Activated CD8-positive, alpha-beta memory T cell treated with anti-CD3 and anti-CD28 coated beads for 4 hours (primary cell): ENCODE measurements around the gene RAN.
"Not testable (repeated sequence)": the region's sequence is repeated elsewhere in the genome, so short reads cannot be mapped to it uniquely, and the experiment has no call there.

Source experiments
- DNase-seq, 2 donors: peaks; one replicate each; pipeline ENCODE4 v3.0.0-alpha.2; 2020; ENCODE audit warnings: low read depth in 2 of 2

RAN gene

DNA sequence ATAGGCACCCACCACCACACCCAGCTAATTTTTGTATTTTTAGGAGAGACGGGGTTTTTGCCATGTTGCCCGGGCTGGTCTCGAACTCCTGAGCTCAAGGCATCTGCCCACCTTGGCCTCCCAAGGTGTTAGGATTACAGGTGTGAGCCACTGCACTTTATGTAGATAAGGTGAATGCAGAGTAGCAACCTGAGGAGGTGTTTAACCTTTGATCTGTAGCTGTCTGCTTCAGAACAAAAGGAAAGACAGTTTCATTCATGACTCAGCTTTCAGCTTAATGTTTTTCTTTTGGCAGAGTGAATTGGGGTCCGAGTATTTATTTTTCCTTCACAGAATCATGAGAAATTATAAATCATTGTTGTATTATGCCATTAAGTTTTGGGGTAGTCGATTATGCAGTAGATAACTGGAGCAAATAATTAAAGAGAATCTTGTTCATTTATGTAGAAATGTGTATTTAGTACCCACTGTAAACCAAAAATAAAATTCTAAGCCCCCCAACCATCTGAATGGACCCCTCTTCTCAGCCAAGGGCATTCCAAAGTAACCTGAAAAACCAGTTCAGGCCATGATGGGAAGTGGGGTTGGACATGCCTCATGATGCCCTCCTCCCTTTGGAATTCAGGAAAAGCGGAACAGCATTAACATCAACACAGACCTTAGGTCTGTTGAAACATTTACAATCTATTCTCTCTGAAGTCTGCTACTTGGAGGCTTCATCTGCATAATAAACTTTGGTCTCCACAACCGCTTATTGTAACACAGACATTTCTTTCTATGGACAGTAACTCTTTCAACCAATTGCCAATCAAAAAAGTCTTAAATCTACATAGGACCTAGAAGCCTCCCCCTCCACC, 22.1 kb upstream of the RAN start:
- DNase-seq = no peak

DNA sequence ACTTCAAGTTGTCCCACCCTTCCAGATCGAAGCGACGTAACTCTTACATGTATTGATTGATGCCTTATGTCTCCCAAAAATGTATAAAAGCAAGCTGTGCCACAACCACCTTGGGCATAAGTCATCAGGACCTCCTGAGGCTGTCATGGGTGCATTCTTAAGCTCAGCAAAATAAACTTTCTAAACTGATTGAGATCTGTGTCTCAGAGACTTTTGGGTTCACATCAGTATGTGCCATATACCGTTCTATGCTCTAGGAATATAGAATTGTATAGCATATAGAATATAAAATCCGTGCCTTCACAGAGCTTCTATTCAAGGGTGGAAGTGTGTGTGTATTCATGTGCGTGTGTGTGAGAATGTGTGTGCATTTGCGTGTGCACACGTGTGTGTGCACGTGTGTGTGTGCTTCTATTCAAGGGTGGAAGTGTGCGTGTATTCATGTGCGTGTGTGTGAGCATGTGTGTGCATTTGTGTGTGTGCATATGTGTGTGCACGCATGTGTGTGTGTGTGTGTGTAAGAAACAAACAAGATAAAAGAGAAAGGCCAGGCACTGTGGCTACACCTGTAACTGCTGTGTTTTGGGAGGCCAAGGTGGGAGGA, 21.3 kb upstream of the RAN start:
- no peak for DNase-seq

DNA sequence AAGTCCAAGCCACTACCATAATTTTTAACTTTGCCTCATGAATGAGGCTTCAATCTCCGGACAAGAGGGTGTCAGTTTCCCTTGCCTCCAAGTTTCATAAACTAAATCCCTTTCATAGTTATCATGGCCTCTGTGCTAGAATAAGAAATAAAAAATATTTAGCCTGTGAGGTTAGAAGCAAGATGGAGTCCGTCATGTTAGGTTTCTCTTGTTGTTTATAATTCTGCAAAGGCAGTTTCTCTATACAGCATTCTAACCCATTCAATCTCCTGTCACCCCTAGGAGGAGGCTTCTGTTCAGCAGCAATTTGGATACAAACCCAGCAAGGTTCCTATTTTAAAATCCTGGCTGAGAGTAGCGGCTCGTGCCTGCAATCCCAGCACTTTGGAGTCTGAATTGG, 15.8 kb upstream of the RAN start:
- no peak for DNase-seq

DNA sequence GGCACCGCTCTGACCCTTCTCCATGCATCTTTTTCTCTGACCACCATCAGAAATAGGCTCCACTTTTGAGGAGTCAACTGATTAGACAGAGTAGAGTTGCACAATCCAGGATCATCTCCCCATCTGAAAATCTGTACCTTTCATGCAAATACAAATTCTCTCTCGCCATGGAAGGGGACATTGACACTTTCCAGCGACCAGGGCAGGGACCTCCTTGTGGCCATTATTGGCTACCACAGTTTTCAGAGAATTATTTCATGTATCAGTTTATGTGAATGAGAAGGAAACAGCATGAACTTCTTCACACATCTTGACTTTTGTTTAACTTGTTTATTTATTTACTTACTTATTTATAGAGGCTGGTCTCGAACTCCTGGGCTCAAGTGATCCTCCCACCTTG, 13.8 kb upstream of the RAN start:
- DNase-seq = no peak

DNA sequence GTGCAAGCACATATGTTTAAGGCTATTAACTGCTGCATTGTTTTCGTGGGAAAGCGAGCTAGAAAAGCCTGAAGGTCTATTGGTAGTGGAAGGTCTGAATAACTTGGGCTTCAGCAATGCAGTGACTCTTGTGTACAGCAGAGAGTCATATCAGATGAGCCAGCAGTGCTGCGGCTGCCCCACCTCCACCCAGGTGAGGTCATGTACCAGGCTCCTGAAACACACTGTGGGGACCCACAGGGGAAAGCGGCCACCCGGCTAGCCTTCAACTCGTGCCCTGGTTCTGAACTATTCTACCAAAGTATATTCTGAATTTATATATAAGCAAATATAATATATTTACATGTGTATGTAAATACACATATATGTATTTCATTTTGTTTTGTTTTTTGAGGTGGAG, 12.7 kb upstream of the RAN start:
- no peak for DNase-seq

DNA sequence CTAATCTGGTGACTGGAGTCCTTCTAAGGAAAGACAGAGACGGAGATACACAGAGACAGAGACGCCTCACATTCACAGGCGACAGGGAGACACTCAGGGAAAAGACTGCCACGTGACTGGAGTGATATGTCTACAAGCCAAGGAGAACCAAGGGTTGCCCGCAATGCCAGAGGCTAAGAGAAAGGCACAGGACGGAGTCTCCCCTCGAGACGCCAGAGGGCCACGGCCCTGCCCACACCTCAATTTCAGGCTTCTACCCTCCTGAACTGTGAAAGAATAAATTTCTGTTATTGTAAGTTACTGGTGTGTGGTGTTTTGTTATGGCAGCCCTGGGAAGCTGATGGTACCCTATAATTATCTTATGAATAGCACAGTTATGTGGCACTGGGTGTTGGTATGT, 11.6 kb upstream of the RAN start:
- no peak for DNase-seq

DNA sequence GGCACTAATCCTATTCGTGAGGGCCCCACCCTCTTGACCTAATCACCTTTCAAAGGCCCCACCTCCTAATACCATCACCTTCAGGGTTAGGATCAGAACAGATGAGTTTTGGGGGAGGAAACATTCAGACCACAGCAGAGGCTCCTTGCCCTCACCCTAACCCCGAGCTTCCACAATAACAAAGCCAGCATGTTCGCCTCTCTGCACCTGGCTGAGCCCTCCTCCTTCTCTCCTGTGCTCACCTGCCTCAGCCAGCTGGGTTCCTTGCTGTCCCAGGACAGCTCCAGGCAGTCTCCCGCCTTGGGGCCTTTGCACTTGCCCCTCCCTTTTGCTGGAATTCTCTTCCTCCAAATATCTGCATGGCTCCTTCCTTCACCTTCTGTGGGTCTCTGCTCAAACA, 9.7 kb upstream of the RAN start:
- DNase-seq = no peak

DNA sequence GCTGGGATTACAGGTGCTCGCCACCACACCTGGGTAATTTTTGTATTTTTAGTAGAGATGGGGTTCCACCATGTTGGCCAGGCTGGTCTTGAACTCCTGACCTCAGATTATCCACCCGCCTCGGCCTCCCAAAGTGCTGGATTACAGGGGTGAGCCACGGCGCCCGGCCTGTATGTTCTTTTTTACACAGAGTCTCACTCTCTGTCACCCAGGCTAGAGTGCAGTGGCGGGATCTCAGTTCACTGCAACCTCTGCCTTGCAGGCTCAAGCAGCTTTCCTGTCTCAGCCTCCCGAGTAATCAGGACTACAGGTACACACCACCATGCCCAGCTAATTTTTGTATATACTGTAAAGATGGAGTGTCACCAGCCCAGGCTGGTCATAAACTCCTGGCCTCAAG, 9.1 kb upstream of the RAN start:
- DNase-seq = not testable (repeated sequence)

DNA sequence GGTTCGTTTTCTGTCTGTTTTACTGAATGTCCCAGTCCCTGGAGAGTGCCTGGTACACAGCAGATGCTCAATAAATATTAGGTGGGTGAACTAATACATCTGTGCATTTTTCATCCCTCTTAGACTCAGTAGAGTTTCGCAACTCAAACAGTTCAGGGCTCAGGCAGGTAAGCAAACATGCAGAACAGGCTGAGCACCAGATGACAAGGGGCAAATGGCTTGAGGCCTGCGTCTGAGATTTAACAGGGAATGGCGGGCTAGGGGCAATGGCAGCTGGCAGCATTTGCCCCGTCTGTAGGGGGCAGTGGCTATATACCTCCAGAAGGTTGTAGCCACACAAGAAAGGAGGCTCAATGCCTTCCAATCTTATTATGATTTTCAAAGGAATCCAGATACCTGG, 8.6 kb upstream of the RAN start:
- DNase-seq = no peak

DNA sequence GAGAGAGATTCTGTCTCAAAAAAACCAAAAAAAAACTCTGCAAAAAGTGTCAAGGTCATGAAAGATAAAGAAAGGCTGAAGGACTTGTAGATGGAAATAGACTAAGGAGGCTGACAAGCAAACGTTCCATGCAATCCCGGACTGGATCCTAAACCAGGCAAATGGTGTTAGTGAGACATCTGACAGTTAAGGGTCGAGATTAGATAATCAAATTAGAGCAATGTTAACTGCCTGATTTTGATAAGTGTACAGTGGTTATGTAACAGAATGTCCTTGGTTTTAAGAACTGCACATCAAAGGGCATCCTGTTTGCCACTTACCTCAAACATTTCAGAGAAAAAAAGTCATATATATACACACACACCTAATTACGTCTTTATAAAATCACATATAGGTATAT, 3.5 kb upstream of the RAN start:
- DNase-seq = no peak

DNA sequence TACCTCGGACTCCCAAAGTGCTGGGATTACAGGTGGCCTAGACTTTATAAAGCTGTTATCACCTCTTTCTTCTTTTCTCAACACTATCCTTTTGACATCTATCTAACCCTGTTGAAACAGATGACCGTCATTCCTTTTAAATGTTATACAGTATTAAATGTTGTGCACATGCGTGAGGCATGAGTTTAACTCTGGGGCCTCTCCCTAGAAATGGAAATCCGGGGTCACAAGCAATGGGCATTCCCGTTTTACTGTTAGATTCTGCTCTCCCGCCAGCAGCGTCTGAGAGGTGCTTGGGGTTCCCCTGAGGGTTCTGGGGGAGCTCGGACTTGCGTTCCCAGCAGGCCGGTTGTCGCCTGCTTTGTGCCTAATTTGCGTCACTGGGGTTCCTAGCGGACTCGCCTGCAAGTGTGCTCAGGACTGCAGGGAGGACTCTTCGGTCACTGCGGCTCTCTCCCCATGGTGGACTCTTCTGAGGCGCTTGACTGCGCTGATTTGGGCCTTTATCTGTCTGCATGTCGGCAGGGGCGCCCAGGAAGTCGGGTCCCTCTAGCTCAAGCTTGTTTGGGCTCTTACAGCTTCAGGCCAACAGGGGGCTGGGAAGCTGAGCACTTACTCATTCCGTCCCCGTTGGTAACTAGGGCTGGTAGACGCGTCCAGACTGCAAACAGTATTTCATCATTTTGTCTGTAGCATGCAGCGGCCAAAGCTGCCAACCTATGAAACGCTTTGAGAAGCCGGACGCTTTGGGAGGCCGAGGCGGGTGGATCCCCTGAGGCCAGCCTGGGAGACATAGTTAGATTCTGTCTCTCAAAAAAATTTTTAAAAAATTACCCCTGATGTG, 1.2 kb upstream of the RAN start:
- peak; percentile 44 to 58 for DNase-seq

DNA sequence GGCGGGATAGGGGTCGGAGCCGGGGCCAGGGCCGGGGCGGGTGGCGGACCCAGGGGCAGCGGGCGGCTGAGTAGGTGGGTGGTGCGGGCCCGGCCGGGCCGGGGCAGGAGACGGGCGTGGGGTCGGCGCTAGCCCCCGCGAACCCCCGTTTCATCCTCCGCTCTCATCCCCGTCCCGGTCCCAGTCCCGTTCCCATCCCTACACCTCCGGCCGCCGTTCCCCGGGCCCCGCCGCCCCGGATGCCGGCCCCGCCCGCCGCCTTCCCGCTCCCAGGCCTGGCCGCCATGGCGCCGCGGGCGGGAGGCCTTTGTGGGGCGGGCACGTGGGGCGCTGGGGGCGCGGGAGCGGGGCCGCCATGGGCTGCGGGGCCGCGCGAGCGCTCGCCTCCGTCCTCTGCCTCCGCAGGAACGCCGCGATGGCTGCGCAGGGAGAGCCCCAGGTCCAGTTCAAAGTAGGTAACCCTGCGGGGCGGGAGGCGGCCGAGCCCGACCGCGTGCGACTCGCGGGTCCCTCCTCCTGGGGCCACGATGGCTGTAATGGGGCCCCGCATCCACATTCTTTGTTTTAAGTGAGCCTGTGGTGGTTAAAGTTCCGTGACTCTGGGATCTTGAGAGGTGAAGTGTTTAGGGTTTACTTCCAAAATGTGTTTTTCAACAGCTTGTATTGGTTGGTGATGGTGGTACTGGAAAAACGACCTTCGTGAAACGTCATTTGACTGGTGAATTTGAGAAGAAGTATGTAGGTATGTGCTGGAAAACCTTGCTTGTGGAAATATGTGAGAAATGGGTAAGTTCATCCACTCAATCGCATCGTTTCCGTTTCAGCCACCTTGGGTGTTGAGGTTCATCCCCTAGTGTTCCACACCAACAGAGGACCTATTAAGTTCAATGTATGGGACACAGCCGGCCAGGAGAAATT, 572 bp downstream of the RAN start:
- peak; percentile 8 to 21 for DNase-seq

DNA sequence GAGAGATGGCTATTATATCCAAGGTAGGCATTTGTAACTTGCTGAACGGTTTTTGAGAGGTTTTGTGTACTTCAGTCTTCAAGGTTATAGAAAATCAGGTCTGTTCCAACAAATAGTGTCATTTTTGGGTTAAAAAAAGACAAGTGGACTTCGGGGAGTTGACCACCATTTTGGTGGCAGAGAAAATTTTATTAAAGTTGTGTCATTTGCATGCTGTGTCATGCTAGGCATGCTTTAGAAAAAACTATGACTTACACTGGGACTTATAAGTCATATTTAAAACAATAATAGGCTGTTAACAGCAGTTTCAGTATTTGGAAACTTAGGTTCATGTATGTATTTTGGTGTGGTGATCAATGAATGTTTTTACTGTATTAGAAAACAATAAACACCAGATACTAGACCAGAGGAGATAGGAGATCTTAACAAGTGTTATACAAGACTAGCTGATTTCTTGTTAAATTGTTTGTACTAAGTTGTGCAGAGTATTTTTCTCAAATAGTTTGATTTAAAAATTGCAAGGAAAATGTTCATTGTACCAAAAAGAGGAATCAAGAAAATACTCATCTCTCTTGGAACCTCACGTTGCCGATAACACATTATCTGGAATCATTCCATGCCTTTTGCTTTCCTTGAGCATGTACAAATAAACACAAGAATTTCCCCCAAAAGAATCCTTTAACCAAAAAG, 1.4 kb downstream of the RAN start:
- DNase-seq = no peak

DNA sequence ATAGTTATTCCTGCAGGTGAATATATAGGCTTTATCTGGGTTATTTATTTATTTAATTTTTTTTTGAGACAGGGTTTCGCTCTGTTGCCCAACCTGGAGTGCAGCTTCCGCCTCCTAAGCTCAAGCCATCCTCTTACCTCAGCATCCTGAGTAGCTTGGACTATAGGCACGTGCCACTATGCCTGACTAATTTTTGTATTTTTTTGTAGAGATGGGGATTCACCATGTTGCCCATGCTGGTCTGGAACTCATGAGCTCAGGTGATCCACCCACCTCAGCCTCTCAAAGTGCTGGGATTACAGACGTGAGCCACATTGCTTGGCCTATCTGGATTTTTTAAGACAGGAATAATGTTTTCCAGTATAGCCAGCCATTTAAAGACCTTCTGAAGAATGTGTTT, 2.0 kb downstream of the RAN start:
- no peak for DNase-seq

DNA sequence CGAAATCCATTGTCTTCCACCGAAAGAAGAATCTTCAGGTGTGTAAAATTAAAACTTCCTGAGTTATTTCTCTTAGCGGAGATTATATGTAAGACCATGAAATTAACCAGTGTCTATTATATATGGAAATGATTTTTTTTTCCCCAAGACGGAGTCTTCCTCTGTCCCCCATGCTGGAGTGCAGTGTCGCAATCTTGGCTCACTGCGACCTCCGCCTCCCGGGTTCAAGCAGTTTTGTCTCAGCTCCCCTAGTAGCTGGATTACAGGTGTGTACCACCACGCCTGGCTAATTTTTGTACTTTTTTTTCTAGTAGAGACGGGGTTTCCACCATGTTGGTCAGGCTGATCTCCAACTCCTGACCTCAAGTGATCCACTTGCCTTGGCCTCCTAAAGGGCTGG, 2.8 kb downstream of the RAN start:
- no peak for DNase-seq

DNA sequence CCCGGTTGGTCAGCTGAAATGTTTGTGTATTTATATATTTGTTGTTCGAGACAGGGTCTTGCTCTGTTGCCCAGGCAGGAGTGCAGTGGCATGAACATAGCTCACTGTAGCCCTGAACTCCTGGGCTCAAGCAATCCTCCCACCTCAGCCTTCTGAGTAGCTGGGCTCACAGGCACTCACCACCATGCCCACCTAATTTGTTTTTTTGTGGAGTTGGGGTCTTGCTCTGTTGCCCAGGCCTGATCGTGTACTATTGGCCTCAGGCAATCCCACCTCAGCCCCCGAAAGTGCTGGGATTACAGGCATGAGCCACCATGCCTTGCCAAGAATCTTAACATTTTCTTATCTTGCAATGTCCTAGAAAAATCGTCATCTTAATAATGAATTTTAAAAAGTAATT, 3.3 kb downstream of the RAN start:
- no peak for DNase-seq

DNA sequence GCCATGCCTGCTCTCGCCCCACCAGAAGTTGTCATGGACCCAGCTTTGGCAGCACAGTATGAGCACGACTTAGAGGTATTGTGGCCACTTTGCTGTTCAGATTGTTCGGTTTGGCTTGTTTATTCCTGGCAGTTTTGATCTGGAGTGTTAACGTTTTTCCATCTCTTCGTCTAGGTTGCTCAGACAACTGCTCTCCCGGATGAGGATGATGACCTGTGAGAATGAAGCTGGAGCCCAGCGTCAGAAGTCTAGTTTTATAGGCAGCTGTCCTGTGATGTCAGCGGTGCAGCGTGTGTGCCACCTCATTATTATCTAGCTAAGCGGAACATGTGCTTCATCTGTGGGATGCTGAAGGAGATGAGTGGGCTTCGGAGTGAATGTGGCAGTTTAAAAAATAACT, 3.8 kb downstream of the RAN start:
- not testable (repeated sequence) for DNase-seq

DNA sequence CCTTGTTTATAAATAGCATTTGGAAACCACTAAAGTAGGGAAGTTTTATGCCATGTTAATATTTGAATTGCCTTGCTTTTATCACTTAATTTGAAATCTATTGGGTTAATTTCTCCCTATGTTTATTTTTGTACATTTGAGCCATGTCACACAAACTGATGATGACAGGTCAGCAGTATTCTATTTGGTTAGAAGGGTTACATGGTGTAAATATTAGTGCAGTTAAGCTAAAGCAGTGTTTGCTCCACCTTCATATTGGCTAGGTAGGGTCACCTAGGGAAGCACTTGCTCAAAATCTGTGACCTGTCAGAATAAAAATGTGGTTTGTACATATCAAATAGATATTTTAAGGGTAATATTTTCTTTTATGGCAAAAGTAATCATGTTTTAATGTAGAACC, 4.4 kb downstream of the RAN start:
- no peak for DNase-seq

DNA sequence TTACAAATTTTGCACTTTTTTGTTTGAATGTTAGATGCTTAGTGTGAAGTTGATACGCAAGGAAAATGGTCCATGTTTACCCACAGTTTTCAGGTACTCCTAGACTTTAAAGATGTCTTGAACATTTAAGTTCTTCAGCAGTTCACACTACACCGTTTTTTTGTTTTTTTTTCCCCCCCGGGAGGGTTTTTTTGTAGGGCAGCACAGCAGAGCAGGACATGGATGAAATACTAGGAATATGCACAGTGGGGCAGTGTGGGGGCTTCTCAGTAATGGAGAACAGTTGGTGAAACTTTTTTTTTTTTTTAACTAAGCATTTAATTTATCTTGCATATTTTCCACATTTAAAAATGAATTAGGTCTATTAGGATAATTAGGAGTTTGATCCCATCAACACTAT, 4.9 kb downstream of the RAN start:
- no peak for DNase-seq

DNA sequence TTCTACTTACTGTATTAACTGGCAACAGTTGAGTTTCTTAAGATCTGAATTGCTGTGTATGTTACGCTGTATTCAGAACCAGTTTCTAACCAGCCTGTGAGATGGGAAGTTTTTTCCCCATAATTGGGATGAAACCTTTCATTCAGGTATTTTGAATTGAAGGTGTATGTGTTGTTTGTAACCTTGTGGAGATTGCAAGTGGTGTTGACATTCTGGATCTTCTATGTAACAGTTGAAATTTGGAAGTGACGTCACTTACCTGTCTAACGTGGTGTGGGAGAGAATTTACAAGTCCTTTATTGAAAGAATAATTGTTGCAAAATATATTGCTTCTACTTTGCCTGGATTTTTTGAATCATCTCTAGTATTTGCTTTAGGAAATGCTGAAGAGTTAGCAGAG, 5.5 kb downstream of the RAN start:
- DNase-seq = no peak
